Glomerular endothelial cell (primary cell): ENCODE results near the gene LDLRAD4. TPM values are rescaled to one million over a fixed set of nuclear protein-coding genes. Genes with fewer than 3 reads are reported as not detected.

ENCODE experiments used
- DNase-seq: peaks from one replicate; pipeline ENCODE4 v3.0.0-alpha.2; 2011; ENCODE audit warnings: low read depth, low spot score; ENCODE audit errors: extremely low read depth
- total RNA-seq: library from RNA; depleted of rRNA; stranded (reverse); fragments of >200 nt; gene quantifications from 2 replicates; pipeline ENCODE4 v1.2.3, GENCODE V29; 2015

LDLRAD4 gene
- total RNA-seq, 1 donor from 2014 or later: 13.4 TPM

DNA sequence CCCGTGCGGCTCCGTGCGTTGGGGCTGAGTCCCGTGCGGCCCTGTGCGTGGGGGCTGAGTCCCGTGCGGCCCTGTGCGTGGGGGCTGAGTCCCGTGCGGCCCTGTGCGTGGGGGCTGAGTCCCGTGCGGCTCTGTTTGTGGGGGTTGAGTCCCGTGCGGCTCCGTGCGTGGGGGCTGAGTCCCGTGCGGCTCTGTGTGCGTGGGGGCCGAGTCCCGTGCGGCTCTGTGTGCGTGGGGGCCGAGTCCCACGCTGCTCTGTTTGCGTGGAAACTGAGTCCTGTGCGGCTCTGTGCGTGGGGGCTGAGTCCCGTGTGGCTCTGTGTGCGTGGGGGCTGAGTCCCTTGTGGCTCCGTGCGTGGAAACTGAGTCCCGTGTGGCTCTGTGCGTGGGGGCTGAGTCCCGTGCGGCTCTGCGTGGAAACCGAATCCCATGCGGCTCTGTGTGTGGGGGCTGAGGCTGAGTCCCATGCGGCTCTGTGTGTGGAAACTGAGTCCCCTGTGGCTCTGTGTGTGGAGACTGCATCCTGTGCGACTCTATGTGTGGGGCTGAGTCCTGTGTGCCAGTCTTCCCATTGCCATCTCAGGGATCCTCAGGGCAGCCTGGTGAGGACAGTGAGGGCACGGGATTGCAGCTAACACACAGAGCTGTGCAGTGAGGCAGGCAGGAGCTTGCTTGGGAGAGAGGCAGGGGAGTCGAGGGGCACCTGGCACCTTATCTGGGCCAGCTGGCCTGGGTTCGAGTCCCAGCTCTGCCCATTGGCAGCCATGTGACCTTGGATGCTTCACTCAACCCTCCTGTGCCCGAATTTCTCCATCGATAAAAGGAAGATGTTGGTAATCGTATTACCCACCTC, 44.5 kb downstream of the LDLRAD4 start:
- no peak for DNase-seq

DNA sequence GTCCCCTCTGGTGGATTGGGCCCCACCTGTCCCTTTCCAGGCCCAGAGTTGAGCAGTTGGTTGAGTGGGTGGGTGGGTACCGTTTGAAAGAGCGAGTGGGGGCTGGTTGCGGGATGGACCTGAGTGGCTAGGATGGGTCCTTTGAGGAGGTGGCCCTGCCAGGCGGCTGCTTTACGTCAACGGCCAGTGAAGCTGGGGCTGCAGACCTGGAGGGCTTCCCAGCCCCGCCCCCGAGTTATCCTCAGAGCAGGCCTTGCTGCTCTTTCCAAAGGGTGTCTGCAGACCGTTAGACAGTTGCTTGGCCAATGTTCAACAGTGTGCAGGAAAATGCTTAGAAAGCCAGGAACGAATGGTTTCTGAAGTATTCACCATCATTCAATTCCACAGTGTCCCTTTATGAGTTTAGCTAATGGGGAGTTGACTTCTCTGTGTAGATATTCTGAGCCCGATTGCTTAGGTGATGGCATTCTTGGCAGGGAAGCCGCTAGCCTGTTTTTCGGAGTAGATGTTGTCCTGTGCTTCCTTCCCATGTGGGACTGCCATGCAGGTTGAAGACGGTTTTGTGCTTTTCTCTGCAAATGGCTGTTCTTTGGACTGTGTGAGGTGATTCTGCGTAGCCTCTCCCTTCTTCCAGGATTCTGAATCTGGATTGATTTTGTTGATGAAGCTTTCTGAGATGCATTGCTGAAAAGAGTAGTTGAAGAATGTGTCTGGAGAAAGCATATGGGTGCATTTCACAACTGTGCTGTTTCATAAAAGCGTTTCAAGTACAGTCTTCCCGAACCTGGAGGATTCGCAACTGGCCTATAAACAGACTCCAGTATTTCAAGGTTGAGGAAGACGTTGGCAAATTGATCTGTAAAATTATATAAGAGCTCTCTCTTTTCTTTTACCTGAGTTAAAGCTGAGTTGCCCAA, 45.8 kb downstream of the LDLRAD4 start:
- no peak for DNase-seq

DNA sequence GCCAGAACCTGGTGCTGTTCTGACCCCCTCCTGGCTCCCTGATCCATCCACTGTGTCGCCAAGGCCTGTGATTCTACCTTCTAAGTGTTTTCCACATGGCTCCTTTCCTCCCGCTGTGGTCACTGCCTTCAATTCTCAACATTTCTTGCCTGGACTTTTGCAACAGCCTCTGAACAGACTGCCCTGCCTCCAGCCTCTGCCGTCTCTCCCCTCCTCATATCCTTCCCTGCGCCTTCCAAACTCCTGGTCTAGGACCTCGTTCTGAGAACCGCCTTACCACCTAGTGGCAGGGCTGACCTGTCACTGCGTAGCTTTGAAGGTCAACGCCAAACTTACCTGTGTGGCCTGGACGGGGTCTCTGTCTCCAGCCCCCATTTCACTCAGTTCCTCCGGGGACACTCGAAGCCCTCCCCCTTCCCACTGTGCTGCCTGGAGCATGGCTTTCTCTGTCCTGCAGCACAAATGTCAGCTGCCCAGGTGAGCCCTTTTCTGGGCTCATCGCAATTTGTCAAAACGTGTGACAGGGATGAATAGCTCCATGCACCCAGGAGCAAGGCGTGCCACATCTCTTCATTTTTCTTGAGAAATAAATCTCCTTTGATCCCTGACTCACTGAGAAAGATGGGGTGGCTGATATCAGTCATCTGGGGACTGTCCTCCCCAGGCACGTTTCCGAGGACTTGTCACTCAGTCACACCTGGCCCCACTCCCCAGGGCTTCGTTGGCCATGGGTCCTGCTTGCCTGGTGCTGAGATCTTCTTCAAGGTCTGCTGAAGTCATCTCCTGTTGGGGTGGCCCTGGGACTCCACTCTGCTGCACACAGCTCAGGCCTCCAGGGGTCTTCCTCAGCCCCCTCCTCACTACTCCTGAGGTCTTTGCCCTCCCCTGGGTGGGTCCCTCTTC, 46.7 kb downstream of the LDLRAD4 start:
- DNase-seq: no peak

DNA sequence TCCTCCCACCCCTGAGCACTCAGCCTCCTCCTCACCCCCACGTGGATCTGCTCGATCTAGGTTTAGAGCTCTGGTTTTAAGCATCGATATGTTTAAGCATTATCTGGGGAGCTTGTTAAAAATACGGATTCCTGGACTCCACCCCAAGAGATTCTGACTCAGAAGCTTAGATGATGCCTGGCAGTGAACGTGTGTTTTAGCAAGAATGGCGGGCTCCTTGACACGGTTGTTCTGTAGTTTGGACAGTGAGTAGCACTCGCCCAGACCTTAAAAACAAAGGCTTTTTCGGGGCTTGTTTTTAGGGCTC, 47.3 kb downstream of the LDLRAD4 start:
- DNase-seq: no peak

DNA sequence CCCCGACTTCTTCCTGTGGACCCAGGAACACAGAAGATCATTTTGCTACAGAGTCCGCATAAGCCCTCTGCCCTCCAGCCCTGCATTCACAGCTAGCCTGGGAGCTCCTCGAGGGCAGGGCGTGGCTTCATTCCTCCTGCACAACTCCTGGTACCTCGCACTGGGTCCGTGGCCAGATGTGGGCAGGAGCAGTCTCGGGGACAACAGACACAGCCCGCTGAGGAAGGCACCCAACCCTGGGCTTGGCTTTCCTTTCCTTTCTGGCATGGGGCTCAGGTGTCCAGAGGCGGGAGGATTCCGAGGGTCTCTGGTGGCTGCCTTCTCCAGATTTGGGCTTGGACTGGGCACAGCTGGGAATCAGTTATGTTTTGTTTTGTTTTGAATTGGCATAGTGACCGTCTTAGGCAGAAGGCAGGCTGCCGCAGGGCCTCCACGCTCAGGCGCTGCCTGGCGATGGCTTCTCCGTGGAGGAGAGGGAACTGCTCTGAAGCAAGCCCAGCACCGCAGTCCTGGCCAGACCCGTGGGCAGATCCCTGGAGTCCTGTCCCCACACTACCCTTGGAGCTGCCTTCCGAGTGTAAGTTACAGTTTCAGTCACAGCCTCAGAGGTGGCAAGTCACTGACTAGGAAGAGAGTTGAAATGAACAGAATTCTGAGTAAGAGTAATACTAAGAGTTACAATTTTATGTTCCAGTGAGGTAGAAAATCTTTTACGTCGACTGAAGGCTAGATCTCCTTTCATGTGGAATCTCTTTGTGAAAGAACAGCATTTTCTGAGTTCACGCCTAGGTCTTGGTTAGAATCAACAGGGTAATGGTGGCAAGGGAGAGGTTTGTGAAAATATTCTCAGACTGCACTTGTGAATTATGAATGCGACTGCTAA, 47.9 kb downstream of the LDLRAD4 start:
- no peak for DNase-seq

DNA sequence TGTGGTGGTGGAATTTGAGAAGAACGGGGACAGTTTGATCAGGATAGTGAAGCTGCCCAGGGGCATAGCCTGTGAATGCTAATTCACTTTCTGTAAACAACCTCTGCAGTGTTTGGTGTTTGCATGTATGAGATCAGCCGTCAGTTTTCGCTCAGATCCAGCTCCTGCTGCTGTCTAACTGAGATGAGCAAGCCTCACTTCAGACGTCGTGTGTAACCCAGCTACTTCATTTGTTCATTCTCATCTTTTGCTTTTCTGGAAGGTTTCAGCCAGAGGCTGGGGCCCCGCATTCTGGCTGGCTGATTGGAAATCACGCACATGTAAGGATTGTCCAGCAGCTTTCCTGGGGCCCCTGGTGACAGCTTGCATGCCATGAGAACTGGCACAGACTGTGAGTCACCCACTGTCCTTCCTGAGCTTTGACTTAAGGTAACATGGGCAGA, 48.9 kb downstream of the LDLRAD4 start:
- no peak for DNase-seq

DNA sequence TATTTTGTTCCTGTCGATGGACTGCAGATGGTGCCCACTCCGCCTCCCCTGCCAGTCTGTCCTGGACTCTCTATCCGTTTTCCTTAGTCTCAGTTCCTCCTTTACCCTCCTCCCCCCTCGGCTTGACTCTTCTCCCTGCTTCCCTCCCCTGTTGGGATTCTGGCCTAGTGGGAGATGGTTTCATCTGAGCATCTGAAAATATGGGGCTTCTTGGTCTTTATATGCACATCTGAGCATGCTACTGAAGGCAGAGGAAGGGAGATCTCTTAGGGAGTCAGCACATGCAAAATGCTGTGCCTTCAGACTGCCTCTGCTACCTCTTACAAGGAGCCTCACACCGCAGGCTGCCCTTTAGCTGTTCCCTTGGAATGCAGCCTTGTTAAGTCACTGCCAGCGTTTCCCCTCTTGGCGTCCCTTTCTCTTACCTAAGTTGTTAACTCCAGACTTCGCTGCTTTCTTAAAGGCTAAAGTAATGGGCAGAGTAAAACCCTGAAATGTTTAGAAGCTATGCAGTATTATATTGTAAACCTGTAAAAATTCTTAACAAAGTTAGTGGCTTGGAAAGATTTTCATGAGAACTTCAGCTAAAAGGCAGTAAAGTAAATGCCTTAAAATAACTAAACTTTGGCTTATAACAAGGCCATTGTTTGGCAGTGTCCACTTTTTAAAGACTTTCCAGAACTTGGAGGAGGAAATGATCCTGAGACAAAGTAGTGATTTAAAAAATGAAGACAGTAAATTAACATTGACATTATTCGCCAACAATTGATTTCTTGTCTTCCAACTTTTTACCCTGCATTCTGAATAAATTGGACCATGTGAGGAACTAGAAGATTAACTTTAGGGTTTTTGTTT, 49.8 kb downstream of the LDLRAD4 start:
- no peak for DNase-seq

DNA sequence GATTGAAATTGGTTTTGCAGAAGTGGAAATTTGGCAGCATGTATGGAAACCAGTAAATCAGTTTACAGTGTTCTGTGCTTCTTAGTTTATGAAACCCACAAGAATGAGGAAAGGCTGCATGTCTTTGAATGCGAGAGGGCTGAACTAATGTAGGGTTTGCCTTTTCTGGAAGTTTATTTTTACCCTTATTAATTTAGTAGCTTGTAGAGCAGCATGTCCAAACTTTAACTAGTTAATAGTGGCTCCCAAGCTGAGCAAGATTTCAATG, 50.4 kb downstream of the LDLRAD4 start:
- DNase-seq: no peak

DNA sequence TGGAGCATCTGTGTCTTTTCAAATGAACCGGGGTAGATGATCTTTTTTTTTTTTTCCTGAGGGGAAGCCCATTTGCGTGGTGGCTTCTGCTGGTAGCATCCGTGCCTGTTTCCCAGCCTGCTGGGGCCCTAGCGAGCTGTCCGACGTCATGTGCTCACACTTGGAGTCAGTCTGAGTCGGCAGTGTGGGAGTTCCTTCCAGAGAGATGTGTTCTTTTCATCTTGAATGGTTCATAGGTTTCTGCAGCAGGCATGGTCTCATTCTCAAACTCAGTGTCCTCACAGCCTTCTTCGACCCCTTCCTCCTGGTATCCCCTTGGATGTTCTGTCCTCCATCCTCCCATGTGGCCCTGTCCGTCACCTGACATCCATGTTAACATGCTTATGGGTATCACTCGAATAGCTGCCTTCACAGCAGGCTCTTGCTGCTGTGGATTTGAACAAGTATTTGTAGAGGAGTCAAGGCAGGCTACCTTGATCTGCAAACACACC, 51.0 kb downstream of the LDLRAD4 start:
- DNase-seq: no peak

DNA sequence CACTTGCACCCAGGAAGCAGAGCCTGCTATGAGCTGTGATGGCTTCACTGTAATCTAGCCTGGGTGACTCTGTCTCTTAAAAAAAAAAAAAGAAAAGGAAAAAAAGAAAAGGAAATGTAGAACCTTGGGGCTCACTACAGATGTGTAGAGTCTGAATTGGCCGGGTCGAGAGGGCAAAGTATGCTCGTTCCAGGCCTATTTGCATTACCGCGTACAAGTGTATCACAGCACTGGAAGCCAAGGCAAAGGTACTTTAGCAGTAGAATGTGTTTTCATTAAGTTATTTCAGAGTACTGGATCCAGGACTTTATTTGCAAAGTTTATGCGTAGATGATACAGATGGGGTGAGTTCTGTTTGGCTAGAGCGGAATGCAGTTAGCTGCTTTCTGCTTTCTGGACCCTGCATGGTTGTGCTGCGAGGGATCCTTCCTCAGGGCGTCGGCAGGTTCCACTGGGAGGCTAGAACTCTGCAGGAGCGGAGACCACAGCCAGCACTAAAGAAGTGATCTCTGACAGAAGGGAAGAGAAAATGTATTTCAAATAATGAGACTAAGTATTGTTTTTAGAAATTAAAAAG, 51.8 kb downstream of the LDLRAD4 start:
- no peak for DNase-seq

DNA sequence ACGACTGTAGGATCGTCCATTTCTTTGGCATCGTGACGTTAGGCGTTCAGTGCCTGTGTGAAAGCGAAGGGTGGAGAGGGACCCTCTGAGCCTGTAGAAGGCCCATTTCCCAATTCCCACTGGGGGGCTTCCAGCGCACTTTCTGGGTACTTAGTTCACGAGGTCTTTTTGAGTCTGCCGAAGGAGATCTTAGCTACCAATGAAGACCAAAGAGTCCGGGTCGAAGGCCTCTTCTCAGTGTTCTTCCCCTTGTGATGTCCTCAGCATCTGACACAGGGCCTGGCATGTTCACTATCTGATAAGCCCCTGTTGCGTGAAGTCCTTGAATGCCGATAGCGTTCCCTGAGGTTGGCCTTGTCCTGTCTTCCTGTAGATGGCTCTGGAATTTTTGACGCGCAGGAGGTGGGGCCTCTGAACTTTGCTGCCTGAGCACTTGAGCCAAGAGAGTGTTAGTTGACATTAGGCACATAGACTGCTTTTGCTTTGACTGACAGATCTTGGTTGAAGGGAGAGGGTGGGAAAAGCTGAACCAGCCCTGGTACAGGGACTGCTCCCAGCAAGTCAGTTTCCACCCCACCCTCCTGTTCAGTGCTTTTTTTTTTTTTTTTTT, 52.8 kb downstream of the LDLRAD4 start:
- no peak for DNase-seq

DNA sequence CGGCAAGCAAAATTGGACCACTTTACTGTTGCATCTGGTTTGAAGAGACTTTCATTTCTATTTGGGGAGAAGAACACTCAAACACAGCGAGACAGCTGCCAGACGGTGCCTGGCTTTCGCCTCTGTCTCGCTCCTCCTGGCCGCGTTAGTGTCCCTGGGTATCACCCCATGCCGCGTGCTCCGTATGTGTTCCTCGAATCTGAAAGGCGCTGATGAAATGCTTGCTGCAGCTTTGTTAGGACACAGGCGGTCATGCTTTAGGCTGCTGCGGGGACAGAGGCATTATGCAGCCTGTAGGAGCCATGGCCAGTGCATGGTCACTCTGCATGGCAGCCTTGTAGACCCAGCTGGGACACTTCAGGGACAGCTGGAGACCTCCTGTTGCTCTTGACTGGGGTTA, 53.9 kb downstream of the LDLRAD4 start:
- DNase-seq: no peak

DNA sequence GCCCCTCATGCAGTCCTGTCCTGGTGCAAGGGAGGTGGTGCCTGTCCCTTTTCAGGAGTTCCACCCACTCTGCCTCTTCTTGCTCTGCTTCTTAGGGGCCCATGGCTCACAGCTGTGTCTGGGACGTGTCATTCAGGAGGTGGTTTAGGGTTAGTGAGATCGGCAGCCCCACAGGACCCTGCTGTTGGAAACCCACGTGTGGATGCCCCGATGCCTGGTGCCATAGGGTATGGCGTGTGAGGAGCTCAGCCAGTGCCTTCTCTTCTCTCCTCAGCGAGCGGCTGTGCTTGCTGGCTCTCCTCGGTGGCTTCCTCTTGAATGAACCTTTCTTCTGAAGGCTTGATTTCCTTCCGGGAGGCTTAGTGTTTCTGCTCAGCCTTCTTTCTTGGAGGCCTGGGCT, 55.2 kb downstream of the LDLRAD4 start:
- no peak for DNase-seq

DNA sequence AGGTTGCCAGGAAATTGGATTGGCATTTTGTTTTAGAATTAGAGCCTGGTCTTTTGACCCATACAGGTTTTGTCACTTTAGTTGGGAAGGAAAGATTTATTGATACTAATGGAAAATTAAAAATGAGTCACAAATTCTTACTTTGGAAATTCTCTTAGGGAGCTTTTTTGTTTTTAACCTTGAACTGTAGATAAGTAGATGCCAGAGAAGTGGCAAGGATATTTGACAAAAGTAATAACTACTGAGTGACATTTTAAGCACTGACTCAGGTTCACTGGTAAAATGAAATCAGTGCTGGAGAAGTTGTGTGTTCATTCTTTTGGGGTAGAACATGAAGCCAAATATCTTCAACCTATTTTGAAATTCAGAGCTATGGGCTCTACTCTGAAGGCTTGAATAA, 56.5 kb downstream of the LDLRAD4 start:
- DNase-seq: no peak

DNA sequence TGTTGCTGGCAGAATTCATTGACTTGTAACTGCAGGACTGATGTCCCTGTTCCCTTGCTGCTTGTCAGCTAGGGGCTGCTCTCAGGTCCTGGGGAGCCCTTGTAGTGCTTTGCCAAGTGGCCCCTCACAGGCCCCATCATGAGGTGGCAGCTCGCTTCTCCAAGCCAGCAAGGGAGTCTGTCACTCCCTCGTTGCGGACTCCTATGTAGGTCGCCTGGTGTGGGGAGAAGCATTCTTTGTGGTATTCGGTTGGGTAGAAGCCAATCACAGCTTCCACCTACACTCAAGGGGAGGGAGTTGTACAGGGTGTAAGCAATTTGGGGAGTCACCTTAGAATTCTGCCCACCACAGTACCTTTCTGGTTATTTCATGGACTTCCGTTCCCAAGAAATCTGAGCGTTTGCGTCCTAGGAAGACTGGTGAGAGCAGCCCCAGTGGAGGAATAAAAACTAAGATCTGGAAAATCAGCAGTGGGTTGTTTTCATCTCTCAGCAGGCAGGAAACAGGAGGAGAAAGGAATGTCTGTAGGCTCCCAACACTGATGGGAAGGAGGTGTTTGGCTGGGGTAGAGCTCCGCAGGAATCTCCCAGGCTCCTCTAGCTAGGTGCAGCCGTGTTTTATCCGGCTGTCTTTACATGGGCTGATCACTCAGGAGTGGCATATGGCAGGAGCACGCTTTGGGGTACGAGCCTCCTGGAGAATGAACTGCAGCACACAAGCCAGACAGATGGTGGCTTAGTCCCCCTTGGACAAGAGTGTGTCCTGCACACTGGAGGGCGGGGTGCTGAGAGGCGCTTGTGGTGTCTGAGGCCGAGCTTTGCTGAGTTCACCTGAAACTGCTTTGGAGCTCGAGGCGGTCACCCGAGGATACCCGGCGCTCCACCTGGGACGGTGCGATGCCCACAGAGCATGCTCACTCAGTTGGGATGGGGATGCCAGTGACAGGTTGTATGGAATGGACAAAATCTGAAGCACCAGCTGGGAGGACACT, 58.3 kb downstream of the LDLRAD4 start:
- no peak for DNase-seq

DNA sequence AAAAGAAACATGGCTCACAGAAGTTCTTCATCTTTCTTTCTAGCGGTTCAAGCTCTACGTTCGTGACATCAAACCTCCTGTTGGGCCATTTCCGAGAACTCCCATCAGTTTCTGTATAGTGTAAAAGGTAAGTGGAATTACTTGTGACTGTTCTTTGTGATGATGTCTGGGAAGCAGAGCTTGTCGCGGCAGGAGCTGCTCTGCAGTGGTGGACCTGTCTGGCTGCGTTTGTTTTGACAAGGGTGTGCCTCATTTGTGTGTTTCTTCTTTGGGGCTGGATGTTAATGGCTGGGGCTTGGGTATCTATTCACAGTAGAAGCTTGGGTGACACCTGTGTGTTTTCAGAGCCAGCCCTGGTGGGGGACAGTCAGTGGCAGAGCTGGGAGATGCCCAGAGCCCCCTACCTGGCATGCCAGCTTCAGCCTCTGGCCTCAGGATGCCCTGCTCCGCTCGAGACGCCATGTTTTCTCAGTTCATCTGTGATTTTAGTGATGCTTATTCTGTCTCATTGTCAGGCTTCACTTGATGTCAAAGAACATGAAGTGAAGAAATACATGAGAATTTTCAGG, 59.6 kb downstream of the LDLRAD4 start:
- no peak for DNase-seq
